ENCODE results near the gene ELAVL1.

DNA sequence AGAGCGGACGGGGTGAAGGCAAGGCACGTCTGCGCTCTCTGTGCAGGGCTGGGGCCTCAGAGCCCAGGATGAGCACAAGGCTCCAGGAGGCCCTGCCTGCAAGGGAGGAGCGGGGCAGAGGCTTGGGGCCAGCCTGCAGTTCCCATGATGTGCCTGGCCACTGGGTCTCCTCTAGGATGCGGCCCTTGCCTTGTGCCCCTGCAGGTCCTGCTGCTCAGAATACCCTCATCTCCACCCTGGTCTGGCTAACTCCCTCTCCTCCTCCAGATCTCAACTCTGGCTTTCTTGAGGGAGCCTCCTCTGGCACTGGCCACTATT lies 27.8 kb downstream of the ELAVL1 start:
- TF ChIP-seq, protein P1, sequence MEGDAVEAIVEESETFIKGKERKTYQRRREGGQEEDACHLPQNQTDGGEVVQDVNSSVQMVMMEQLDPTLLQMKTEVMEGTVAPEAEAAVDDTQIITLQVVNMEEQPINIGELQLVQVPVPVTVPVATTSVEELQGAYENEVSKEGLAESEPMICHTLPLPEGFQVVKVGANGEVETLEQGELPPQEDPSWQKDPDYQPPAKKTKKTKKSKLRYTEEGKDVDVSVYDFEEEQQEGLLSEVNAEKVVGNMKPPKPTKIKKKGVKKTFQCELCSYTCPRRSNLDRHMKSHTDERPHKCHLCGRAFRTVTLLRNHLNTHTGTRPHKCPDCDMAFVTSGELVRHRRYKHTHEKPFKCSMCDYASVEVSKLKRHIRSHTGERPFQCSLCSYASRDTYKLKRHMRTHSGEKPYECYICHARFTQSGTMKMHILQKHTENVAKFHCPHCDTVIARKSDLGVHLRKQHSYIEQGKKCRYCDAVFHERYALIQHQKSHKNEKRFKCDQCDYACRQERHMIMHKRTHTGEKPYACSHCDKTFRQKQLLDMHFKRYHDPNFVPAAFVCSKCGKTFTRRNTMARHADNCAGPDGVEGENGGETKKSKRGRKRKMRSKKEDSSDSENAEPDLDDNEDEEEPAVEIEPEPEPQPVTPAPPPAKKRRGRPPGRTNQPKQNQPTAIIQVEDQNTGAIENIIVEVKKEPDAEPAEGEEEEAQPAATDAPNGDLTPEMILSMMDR (IDR thresholded peaks at IDR 0.05; ENCODE audit: low read length): no peak
- no peak for TF ChIP-seq EZH2 (optimal IDR thresholded peaks at IDR 0.05; ENCODE audit: low read depth, low read length)

Measured in MM.1S (cell line).